Nucleus accumbens (tissue), 56 donors: ENCODE results near the gene IFT172.
"Not testable (repeated sequence)": the region's sequence is repeated elsewhere in the genome, so short reads cannot be mapped to it uniquely, and the experiment has no call there.

ENCODE experiments used
- DNase-seq, 56 donors: peaks; one replicate each; lab custom pipeline; 2025; lab: John Stamatoyannopoulos, UW

Gene IFT172

DNA sequence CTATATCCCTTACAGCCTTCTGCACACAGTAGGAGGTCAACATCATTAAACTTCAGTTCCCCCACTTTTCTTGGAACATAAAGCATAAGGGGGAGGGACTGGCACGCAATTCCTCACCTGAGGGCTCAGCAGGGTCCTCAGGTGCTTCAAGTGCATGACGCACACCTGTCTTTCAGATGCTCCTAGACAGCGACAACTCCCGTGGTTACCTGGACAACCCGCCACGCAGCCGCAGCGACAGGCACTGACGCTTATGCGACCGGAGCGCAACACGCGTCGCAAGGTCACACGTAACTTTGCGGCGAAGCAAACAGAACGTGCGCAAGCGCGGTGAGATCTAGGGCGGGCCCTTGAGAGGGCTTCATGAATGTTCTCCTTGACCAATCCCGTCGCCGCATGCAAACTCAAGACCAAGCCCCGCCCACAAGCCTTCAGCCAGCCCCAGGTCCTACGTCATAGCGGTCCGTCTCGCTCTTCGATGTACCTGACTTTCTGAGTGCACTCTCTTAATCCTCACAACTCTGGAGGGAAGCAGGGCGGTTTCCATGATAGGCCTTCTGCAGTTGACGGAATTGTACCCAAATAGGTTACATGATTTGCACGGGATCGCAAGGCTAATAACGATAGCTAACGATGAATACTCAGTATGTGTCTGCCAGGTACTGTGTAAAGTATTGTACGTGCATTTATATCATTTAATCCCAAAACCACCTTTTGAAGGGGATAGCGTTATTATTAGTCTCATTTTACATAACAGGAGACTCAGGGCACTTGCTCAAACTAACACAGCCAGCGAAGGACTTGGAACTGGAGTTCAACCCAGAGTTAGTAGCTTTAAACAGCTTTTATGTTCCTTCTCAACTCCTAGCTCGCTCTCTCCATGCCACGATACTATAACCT, at the start of gene IFT172:
IFT172 (minus strand) TSS at position 246 of the 900 bp plus-strand sequence; CDS start at position 156, 90 bp downstream.
- DNase-seq, result peak; percentile 69 to 99 (median 96)

- not testable (repeated sequence) for DNase-seq
Observed at GRCh38 chr2:27538839-27539450, 49.4 kb upstream of the IFT172 start.

DNA sequence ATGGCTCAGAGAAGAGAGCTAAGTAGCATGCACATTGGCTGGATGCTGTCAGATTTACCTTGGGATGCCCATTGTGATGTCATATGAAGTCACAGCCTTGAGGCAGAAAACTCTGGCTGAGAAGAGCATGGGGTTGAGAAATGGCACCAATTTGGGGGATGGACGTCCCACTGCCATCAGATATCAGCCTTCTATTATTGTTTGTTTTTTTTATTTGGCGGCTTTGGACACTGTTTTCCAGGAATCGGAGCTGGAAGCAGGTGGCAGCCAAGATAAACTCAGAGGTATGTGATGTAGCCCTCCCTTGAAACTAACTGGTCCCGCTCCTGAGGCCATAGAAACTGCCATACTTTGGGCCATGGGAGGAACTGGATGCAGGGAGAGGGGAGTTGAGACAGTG, 47.7 kb upstream of the IFT172 start:
- no peak for DNase-seq

- DNase-seq, result no peak
Observed at GRCh38 chr2:27531983-27532382, 42.4 kb upstream of the IFT172 start.

DNA sequence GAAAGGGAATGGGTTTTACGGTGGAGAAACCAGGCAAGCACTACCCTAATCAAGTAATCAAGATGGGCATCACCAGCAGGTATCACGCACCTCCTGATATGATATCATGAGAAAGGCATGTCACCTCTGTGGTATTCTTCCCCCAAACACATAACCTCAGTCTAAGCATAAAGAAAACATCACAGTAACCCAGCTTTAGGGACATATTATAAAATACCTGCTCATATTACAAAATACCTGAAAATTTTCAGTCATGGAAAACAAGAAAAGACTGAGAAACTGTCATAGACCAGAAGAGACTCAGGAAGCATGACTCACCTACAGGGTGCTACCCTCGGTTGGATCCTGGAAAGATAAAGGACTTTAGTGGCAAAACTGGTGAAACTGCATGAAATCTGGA, 37.6 kb upstream of the IFT172 start:
- DNase-seq, result no peak

GRCh38 chr2:27522400-27522945, 32.9 kb upstream of the IFT172 start:
- no peak for DNase-seq

DNA sequence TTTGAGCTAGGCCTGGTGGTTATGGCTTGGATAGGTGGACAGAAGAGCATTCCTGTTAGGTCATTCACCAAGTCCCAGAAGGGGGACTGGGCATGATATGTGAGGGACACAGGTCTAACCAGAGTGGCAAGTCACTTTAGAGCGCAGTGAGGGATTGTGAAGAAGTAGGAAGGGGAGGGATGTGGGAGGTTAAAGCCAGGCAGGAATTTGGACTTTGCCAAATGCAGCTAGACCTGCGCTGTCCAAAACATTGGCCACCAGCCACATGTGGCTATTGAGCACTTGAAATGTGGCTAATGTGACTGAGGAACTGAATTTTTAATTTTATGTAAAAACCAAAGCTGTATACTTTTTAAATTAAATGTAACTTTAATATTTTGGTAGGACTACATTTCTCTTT, 30.8 kb upstream of the IFT172 start:
- DNase-seq, result no peak

DNA sequence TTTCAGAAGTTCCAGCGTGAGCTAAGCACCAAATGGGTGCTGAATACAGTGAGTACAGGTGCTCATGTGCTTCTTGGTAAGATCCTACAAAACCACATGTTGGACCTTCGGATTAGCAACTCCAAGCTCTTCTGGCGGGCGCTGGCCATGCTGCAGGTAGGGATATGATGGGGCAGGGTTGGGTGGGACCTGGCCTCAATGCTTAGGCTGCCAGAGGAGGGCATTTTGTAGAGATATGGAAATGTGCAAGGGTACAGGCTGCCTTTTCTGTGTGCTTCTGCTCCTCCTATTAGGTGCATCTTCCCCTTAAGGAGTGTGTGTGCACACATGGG, 29.2 kb upstream of the IFT172 start:
- DNase-seq, result no peak

DNA sequence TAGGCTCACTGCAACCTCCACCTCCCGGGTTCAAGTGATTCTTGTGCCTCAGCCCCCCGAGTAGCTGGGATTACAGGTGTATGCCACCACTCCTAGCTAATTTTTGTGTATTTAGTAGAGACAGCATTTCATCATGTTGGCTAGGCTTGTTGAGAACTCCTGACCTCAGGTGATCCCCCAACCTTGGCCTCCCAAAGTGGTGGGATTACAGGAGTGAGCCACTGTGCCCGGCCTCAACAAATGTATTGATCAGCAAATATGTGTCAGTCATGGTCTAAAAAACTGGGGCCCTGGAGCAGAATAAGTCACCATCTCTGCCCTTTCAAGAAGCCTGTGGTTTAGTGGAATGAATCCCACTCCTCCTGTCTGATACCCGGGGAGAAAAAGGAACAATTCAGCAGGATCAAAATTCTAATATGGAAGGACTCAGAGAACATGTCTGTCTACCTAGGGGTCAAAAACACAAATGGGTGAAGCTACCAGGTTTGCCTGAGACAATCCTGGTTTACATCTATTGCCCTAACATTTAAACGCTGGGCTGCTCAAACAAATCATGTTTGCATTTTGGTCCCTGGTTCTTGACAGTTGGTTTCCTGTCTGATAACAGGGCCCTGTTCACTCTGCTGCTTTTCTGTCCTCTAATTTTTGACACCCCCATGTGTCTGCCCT, 28.7 kb upstream of the IFT172 start:
- no peak for DNase-seq

DNA sequence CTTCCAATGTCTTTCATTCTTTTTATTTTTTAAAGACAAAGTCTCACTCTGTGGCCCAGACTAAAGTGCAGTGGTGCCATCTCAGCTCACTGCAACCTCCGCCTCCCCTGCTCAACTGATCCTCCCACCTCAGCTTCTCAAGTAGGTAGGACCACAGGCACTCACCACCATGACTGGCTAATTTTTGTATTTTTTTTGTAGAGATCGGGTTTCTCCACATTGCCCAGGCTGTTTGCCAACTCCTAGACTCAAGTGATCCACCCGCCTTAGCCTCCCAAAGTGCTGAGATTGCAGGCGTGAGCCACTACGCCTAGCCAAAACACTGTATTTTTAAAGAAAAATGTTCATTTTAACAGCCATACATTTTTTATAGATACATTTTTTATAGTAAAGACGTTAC, 19.8 kb upstream of the IFT172 start:
- DNase-seq, result no peak

DNA sequence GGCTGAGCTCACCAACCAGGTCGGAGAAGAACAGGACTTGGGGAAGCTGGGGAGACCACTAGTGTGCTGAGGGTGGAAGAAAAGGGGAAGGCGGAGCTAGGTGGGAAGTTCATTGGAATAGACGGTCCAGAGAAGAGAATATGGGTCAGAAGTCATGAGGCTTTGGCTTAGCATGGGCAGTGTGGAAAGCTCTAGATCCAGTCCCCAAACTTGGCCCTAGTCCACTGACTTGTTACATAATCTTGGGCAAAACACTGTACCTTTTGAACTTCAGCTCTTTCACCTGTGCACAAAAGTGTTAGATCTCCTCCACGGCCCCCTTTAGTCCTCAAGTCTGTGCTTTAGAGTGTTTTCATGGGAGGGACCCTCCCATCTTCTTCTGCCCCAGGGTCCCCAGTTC, 17.8 kb upstream of the IFT172 start:
- DNase-seq, result no peak

- no peak for DNase-seq
Observed at GRCh38 chr2:27506587-27506986, 17.0 kb upstream of the IFT172 start.

GRCh38 chr2:27502142-27502541, 12.6 kb upstream of the IFT172 start:
- no peak for DNase-seq

- no peak for DNase-seq
Observed at GRCh38 chr2:27501042-27501441, 11.5 kb upstream of the IFT172 start.

GRCh38 chr2:27498975-27499374, 9.4 kb upstream of the IFT172 start:
- no peak for DNase-seq

DNA sequence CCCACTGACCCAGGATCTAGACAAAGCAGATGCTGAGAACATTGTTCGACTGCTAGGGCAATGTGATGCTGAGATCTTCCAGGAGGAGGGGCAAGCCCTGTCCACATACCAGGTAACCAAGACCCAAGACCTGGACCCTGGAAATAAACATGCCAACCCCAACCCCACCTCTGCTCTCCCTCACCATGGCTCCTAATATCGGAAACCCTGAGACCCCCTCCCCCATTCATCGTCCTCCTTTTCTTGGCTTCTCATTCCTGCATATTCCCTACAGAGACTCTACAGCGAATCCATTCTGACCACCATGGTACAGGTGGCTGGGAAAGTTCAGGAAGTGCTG, 7.7 kb upstream of the IFT172 start:
- no peak for DNase-seq

- no peak for DNase-seq
Observed at GRCh38 chr2:27496357-27497287, 7.1 kb upstream of the IFT172 start, which contains the start of gene GCKR. Gene GCKR (plus strand): TSS chr2:27496839. CDS start chr2:27496905, 66 bp downstream.

GRCh38 chr2:27495840-27496356, 6.4 kb upstream of the IFT172 start:
- DNase-seq, result no peak

DNA sequence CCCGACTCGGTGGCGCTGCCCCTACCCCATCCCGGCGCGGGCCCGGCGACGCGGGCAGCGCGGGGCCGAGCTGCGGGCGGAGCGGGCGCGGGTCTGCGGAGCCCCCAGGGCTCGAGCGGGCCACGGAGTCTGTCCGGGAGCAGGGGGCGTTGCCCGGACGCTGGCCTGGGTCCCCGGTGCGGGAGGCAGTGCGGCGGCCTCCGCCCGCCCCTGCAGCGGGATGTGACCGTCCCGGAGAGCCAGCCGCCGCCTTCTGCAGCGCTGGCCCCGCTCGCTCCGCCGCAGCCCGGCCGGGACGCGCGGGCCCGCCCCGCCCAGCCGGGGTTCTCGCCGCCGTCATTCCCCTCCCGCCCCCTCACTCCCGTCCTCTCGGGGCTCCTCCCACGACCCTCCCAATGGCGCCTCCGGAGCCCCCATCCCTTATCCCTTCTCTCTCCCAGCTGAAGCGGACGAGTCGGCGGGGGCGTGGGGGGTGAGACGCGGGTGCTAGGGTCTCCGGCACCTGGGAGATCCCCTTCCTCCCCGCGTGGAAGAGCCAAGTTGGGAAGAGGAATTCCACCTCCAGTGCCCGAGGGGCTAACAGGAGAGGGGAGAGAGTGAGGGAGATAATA, 5.5 kb upstream of the IFT172 start, which contains the start of gene FNDC4:
FNDC4 (minus strand) TSS at position 257 of the 611 bp plus-strand sequence. CDS start 521 bp downstream, outside the sequence.
- DNase-seq, result peak in 14 of 56 donors; percentile 3 to 66 (median 18)
